K562 (cell line): Measurements from ENCODE around the gene ZSWIM4. TPM values are rescaled to one million over a fixed set of nuclear protein-coding genes. Genes with fewer than 3 reads are reported as not detected.
A peak's percentile ranks its signal among the peaks of the same experiment; 100 is the strongest.

ENCODE experiments used
- CHD4 ChIP-seq: fragments of 200-600 bp; sonication (generic); IDR thresholded peaks from 3 replicates; pipeline ENCODE4 v1.6.1; 2012; ENCODE audit warnings: low read depth, mild to moderate bottlenecking, mixed read lengths, low read length, inconsistent platforms; ENCODE audit not compliant: insufficient read depth, insufficient replicate concordance, poor library complexity, severe bottlenecking
- ETV5 ChIP-seq: sonication (generic); formaldehyde crosslinking; IDR thresholded peaks from 2 replicates; pipeline ENCODE4 v1.4.0; 2020; ENCODE audit warnings: low read depth, mild to moderate bottlenecking, missing genetic modification reagents
- MYNN ChIP-seq, 2 experiments: sonication (generic); formaldehyde crosslinking in 1 of 2; IDR thresholded peaks; 2 replicates each; pipeline versions ENCODE4 v1.5.0 to v1.6.1; 2016 to 2020; ENCODE audit warnings: antibody characterized with exemption in 1 of 2, missing genetic modification reagents in 1 of 2
- NELFE ChIP-seq: IDR thresholded peaks from 2 replicates; pipeline ENCODE4 v1.6.1; 2011; ENCODE audit warnings: mild to moderate bottlenecking; ENCODE audit not compliant: insufficient read depth, insufficient read length
- NFIX ChIP-seq: fragments of 250-450 bp; sonication (Bioruptor Pico); IDR thresholded peaks from 2 replicates; pipeline ENCODE4 v1.4.0; 2020; ENCODE audit warnings: low read depth, mild to moderate bottlenecking, moderate library complexity
- SIRT6 ChIP-seq: IDR thresholded peaks from one replicate; pipeline ENCODE4 v1.6.1; 2012; ENCODE audit warnings: low read depth, mild to moderate bottlenecking, control low read depth, inconsistent platforms, low read length, moderate library complexity
- TBL1XR1 ChIP-seq, 2 experiments: IDR thresholded peaks; 2 replicates each; pipeline ENCODE4 v1.6.1; 2012; ENCODE audit warnings: improper control_type of control experiment in 2 of 2, low read length in 2 of 2, mild to moderate bottlenecking in 1 of 2
- ZNF311 ChIP-seq: fragments of 250-450 bp; sonication (Bioruptor Pico); IDR thresholded peaks from 2 replicates; pipeline ENCODE4 v1.4.0; 2020; ENCODE audit warnings: mild to moderate bottlenecking, moderate library complexity
- polyA plus RNA-seq, 8 experiments: library from polyadenylated mRNA; depleted of rRNA in 4 of 8; stranded (reverse) in 5 of 8; unstranded in 3 of 8; fragments of >200 nt; fragmentation: Nextera tagmentation in 2 of 8; fragmentation: Illumina TruSeq in 1 of 8; extraction: Ambion mirVana in 2 of 8; extraction: Trizol in 1 of 8; gene quantifications; 2 replicates each; pipeline versions ENCODE4 v1.2.1 to v1.2.3, GENCODE V29; 2011 to 2014; ENCODE audit warnings: inconsistent platforms in 1 of 8, missing spikeins in 1 of 8
- total RNA-seq, 7 experiments: library from RNA; depleted of rRNA in 6 of 7; stranded (reverse); fragments of >200 nt in 6 of 7; fragmentation: Illumina TruSeq in 2 of 7; extraction: Trizol in 2 of 7; gene quantifications; 2 replicates each; pipeline versions ENCODE4 v1.2.1 to v1.2.3, GENCODE V29; 2011 to 2021; ENCODE audit warnings: low replicate concordance in 1 of 7
- TF ChIP-seq, protein P1 (sequence below), 2 experiments: fragments of 450-650 bp; formaldehyde crosslinking in 1 of 2; IDR thresholded peaks; 2 replicates each; pipeline versions ENCODE4 v1.4.0 to v1.6.1; 2014 to 2020; ENCODE audit warnings: mild to moderate bottlenecking in 2 of 2, borderline replicate concordance in 1 of 2, low read depth in 1 of 2
- TF ChIP-seq, protein P2 (sequence below): fragments of 450-650 bp; formaldehyde crosslinking; IDR thresholded peaks from 2 replicates; pipeline ENCODE4 v1.4.0; 2020; ENCODE audit warnings: mild to moderate bottlenecking, moderate library complexity
- TF ChIP-seq, protein P3 (sequence below): fragments of 450-650 bp; IDR thresholded peaks from 2 replicates; pipeline ENCODE4 v1.6.1; 2014; ENCODE audit warnings: low read depth, mild to moderate bottlenecking, moderate library complexity, borderline replicate concordance
- TF ChIP-seq, protein P4 (sequence below): sonication (generic); formaldehyde crosslinking; IDR thresholded peaks from 2 replicates; pipeline ENCODE4 v1.8.0; 2023; ENCODE audit warnings: mild to moderate bottlenecking, missing genetic modification reagents

Gene ZSWIM4
- total and polyA plus RNA-seq, 9 of the 15 experiments (the other 6 are each of a cell fraction or from before 2014, with no cell fraction given): 0.25 to 3.7 (median 0.79) TPM; not detected in 2

DNA sequence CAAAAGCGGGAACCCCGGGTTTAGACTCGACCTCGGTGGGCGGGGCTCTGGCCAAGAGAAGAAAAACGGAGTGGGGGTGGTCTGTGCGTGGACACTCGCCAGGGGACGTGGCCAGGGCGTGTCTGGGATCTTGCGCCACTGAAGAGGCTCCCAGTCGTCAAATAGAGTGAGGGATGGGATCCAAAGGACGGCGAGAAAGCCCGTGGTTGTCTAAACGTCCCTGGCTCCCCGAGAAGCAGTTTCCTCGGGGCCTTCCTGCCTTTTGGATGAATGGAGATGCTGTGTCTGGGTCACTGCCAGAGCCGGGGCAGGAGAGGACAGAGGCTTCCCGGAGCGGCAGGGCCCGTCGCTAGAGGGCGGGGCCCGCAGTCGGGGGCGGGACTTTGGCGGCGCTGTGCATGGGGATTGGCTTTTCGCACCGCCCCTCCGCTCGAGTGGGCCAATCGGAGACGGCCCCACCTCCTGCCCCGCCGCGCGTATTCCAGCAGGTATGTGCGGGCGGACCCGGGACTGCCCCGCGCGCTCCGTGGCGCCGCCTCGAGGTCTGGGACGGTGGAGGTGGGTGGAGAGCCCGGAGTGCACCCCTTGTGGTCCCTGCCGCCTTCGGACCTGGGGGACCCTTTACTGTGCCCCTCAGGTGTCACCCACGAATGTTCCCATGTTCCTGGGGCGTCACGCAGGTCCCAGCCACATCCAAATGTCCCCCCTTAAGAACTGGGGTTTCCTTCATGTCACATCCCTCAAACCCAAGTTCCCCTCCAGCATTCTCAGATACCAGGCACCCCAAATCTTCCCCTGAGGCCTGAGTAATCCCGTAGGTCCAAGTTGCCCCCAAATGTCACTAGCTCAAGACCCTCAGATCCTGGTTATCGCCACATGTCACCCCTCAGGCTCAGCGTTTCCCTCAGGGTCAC, 38.3 kb downstream of the ZSWIM4 start (continued):
- 0 out of 2 replicates have a peak, but pooled peaks have one; percentile 24 for TF ChIP-seq ETV5 (CRISPR knock-in tag)
- TF ChIP-seq, protein P1, sequence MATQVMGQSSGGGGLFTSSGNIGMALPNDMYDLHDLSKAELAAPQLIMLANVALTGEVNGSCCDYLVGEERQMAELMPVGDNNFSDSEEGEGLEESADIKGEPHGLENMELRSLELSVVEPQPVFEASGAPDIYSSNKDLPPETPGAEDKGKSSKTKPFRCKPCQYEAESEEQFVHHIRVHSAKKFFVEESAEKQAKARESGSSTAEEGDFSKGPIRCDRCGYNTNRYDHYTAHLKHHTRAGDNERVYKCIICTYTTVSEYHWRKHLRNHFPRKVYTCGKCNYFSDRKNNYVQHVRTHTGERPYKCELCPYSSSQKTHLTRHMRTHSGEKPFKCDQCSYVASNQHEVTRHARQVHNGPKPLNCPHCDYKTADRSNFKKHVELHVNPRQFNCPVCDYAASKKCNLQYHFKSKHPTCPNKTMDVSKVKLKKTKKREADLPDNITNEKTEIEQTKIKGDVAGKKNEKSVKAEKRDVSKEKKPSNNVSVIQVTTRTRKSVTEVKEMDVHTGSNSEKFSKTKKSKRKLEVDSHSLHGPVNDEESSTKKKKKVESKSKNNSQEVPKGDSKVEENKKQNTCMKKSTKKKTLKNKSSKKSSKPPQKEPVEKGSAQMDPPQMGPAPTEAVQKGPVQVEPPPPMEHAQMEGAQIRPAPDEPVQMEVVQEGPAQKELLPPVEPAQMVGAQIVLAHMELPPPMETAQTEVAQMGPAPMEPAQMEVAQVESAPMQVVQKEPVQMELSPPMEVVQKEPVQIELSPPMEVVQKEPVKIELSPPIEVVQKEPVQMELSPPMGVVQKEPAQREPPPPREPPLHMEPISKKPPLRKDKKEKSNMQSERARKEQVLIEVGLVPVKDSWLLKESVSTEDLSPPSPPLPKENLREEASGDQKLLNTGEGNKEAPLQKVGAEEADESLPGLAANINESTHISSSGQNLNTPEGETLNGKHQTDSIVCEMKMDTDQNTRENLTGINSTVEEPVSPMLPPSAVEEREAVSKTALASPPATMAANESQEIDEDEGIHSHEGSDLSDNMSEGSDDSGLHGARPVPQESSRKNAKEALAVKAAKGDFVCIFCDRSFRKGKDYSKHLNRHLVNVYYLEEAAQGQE (IDR thresholded peaks at IDR 0.05; ENCODE audit: borderline replicate concordance): peak; percentile 54; the same call in 1 of the 2 replicates
- TF ChIP-seq, protein P1 (CRISPR knock-in tag; IDR thresholded peaks at IDR 0.05; ENCODE audit: low read depth): no peak
- TF ChIP-seq, protein P2, sequence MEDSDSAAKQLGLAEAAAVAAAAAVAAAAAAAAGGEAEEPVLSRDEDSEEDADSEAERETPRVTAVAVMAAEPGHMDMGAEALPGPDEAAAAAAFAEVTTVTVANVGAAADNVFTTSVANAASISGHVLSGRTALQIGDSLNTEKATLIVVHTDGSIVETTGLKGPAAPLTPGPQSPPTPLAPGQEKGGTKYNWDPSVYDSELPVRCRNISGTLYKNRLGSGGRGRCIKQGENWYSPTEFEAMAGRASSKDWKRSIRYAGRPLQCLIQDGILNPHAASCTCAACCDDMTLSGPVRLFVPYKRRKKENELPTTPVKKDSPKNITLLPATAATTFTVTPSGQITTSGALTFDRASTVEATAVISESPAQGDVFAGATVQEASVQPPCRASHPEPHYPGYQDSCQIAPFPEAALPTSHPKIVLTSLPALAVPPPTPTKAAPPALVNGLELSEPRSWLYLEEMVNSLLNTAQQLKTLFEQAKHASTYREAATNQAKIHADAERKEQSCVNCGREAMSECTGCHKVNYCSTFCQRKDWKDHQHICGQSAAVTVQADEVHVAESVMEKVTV (CRISPR knock-in tag): no peak
- TF ChIP-seq, protein P3, sequence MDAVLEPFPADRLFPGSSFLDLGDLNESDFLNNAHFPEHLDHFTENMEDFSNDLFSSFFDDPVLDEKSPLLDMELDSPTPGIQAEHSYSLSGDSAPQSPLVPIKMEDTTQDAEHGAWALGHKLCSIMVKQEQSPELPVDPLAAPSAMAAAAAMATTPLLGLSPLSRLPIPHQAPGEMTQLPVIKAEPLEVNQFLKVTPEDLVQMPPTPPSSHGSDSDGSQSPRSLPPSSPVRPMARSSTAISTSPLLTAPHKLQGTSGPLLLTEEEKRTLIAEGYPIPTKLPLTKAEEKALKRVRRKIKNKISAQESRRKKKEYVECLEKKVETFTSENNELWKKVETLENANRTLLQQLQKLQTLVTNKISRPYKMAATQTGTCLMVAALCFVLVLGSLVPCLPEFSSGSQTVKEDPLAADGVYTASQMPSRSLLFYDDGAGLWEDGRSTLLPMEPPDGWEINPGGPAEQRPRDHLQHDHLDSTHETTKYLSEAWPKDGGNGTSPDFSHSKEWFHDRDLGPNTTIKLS: 0 out of 2 replicates have a peak, but pooled peaks have one; percentile 35
- TF ChIP-seq, protein P4, sequence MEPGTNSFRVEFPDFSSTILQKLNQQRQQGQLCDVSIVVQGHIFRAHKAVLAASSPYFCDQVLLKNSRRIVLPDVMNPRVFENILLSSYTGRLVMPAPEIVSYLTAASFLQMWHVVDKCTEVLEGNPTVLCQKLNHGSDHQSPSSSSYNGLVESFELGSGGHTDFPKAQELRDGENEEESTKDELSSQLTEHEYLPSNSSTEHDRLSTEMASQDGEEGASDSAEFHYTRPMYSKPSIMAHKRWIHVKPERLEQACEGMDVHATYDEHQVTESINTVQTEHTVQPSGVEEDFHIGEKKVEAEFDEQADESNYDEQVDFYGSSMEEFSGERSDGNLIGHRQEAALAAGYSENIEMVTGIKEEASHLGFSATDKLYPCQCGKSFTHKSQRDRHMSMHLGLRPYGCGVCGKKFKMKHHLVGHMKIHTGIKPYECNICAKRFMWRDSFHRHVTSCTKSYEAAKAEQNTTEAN: no peak
- TF ChIP-seq CHD4: no peak
- TF ChIP-seq MYNN (IDR thresholded peaks at IDR 0.05): peak; percentile 16; the same call in 1 of the 2 replicates
- no peak for TF ChIP-seq MYNN (CRISPR knock-in tag; IDR thresholded peaks at IDR 0.05)
- no peak for TF ChIP-seq SIRT6
- TF ChIP-seq ZNF311 (CRISPR knock-in tag): no peak
- TF ChIP-seq NELFE: no peak
- no peak for TF ChIP-seq NFIX (CRISPR knock-in tag)
- no peak for TF ChIP-seq TBL1XR1 (IDR thresholded peaks at IDR 0.05; ENCODE audit: low read length in 2 of 2)
